NB4 (cell line): ENCODE measurements around the gene TFF1.

Experiments
- DNase-seq: peaks from one replicate; pipeline ENCODE4 v3.0.0; 2010; ENCODE audit warnings: low read depth
- H3K4me3 ChIP-seq: one replicate; pipeline ENCODE4 v1.5.1; 2011; ENCODE audit warnings: mild to moderate bottlenecking, low read depth, low read length, moderate library complexity
- CTCF ChIP-seq: IDR thresholded peaks from one replicate; pipeline ENCODE4 v1.5.1; 2012; ENCODE audit warnings: low read depth, low read length
- MAX ChIP-seq: IDR thresholded peaks from 2 replicates; pipeline ENCODE4 v1.6.1; 2011; ENCODE audit warnings: low read depth, low read length
- MYC ChIP-seq: IDR thresholded peaks from 2 replicates; pipeline ENCODE4 v1.6.1; 2011; ENCODE audit warnings: low read depth, low read length
- POLR2A ChIP-seq: IDR thresholded peaks from 2 replicates; pipeline ENCODE4 v1.6.1; 2011; ENCODE audit warnings: mild to moderate bottlenecking; ENCODE audit not compliant: insufficient read length; ENCODE audit errors: extremely low read depth

Gene TFF1

GRCh38 chr21:42374457-42374856 lies 8.1 kb upstream of the TFF1 start:
- no peak overlapping the region for H3K4me3 ChIP-seq
- TF ChIP-seq MAX (no peak), POLR2A (no peak), CTCF (no peak), MYC (no peak)
- DNase-seq, result no peak

GRCh38 chr21:42373908-42374455 lies 7.6 kb upstream of the TFF1 start:
- no peak overlapping the region for H3K4me3 ChIP-seq
- TF ChIP-seq CTCF, result no peak
- TF ChIP-seq MYC, result no peak
- TF ChIP-seq MAX, result no peak
- no peak for TF ChIP-seq POLR2A
- DNase-seq, result no peak

GRCh38 chr21:42373196-42373907 lies 7.0 kb upstream of the TFF1 start:
- peak; percentile 31 for DNase-seq
- no peak for TF ChIP-seq CTCF
- no peak for TF ChIP-seq POLR2A
- no peak for TF ChIP-seq MAX
- TF ChIP-seq MYC, result no peak
- H3K4me3 ChIP-seq, result no peak overlapping the region

- TF ChIP-seq MAX (no peak), POLR2A (no peak), MYC (no peak), CTCF (no peak)
- H3K4me3 ChIP-seq, result no peak overlapping the region
- DNase-seq, result no peak
These were observed 4.7 kb upstream of the TFF1 start for GRCh38 chr21:42370894-42371654.

GRCh38 chr21:42369821-42370220 lies 3.5 kb upstream of the TFF1 start:
- no peak overlapping the region for H3K4me3 ChIP-seq
- TF ChIP-seq MAX (no peak), POLR2A (no peak), MYC (no peak), CTCF (no peak)
- no peak for DNase-seq
